ENCODE results near the gene FNDC8. TPM values are rescaled to one million over a fixed set of nuclear protein-coding genes. Genes with fewer than 3 reads are reported as not detected.
"Not testable (repeated sequence)": the region's sequence is repeated elsewhere in the genome, so short reads cannot be mapped to it uniquely, and the experiment has no call there.

FNDC8 gene
- total and polyA plus RNA-seq, 2 donors from 2014 or later, result not detected

GRCh38 chr17:35148144-35148543 is 26.7 kb downstream of the FNDC8 start:
- FAIRE-seq (no peak), DNase-seq (no peak)
- Histone ChIP-seq H3K27ac (ENCODE audit: low read depth in 2 of 2, low read length in 2 of 2) (no peak overlapping the region), H3K4me1 (ENCODE audit: control insufficient read depth in 2 of 3, insufficient read depth in 2 of 3, low read depth in 1 of 3, low read length in 3 of 3) (no peaks in the 10 kb centered on the region), H3K36me3 (ENCODE audit: control insufficient read depth in 2 of 3, insufficient read depth in 3 of 3, low read length in 3 of 3) (no peaks in the 10 kb centered on the region), H3K9me3 (ENCODE audit: control insufficient read depth in 2 of 3, insufficient read depth in 1 of 3, low read length in 3 of 3) (no peaks in the 10 kb centered on the region), H3K9ac (ENCODE audit: low read length in 3 of 3) (no peak overlapping the region), H3K4me3 (ENCODE audit: low read length in 3 of 3) (no peak overlapping the region), H3K27me3 (ENCODE audit: control insufficient read depth, insufficient read depth, low read length) (no peaks in the 10 kb centered on the region)
- intact Hi-C loops (cut with DNase I), result no loop called here
- TF ChIP-seq CTCF (IDR thresholded peaks at IDR 0.05; ENCODE audit: borderline replicate concordance, extremely low read depth, insufficient read depth), result no peak

- no peak overlapping the region for H3K4me3 ChIP-seq (ENCODE audit: low read length in 3 of 3)
- H3K9me3 ChIP-seq (ENCODE audit: control insufficient read depth in 2 of 3, insufficient read depth in 1 of 3, low read length in 3 of 3), result no peaks in the 10 kb centered on the region
- no peaks in the 10 kb centered on the region for H3K27me3 ChIP-seq (ENCODE audit: control insufficient read depth, insufficient read depth, low read length)
- TF ChIP-seq CTCF (IDR thresholded peaks at IDR 0.05; ENCODE audit: borderline replicate concordance, extremely low read depth, insufficient read depth), result no peak
- no peak overlapping the region for H3K9ac ChIP-seq (ENCODE audit: low read length in 3 of 3)
- DNase-seq (no peak), FAIRE-seq (no peak)
- H3K36me3 ChIP-seq (ENCODE audit: control insufficient read depth in 2 of 3, insufficient read depth in 3 of 3, low read length in 3 of 3), result no peaks in the 10 kb centered on the region
- H3K27ac ChIP-seq (ENCODE audit: low read depth in 2 of 2, low read length in 2 of 2), result no peak overlapping the region
- H3K4me1 ChIP-seq (ENCODE audit: control insufficient read depth in 2 of 3, insufficient read depth in 2 of 3, low read depth in 1 of 3, low read length in 3 of 3), result no peaks in the 10 kb centered on the region
- intact Hi-C loops (cut with DNase I), result no loop called here
Measured at GRCh38 chr17:35149941-35150340, 28.5 kb downstream of the FNDC8 start.

- intact Hi-C loops (cut with DNase I); H3K4me1 ChIP-seq (ENCODE audit: control insufficient read depth in 2 of 3, insufficient read depth in 2 of 3, low read depth in 1 of 3, low read length in 3 of 3); H3K36me3 ChIP-seq (ENCODE audit: control insufficient read depth in 2 of 3, insufficient read depth in 3 of 3, low read length in 3 of 3); H3K27me3 ChIP-seq (ENCODE audit: control insufficient read depth, insufficient read depth, low read length); H3K9me3 ChIP-seq (ENCODE audit: control insufficient read depth in 2 of 3, insufficient read depth in 1 of 3, low read length in 3 of 3); DNase-seq; FAIRE-seq; H3K4me3 ChIP-seq (ENCODE audit: low read length in 3 of 3); H3K27ac ChIP-seq (ENCODE audit: low read depth in 2 of 2, low read length in 2 of 2); H3K9ac ChIP-seq (ENCODE audit: low read length in 3 of 3): not testable (repeated sequence)
Measured at GRCh38 chr17:35151080-35151479, 29.7 kb downstream of the FNDC8 start.

- H3K27me3 ChIP-seq (ENCODE audit: control insufficient read depth, insufficient read depth, low read length), result no peaks in the 10 kb centered on the region
- intact Hi-C loops (cut with DNase I), result no loop called here
- H3K4me3 ChIP-seq (ENCODE audit: low read length in 3 of 3), result no peak overlapping the region
- H3K4me1 ChIP-seq (ENCODE audit: control insufficient read depth in 2 of 3, insufficient read depth in 2 of 3, low read depth in 1 of 3, low read length in 3 of 3), result no peaks in the 10 kb centered on the region
- H3K36me3 ChIP-seq (ENCODE audit: control insufficient read depth in 2 of 3, insufficient read depth in 3 of 3, low read length in 3 of 3), result no peaks in the 10 kb centered on the region
- no peak overlapping the region for H3K27ac ChIP-seq (ENCODE audit: low read depth in 2 of 2, low read length in 2 of 2)
- no peak for DNase-seq
- no peaks in the 10 kb centered on the region for H3K9me3 ChIP-seq (ENCODE audit: control insufficient read depth in 2 of 3, insufficient read depth in 1 of 3, low read length in 3 of 3)
- H3K9ac ChIP-seq (ENCODE audit: low read length in 3 of 3), result no peak overlapping the region
- FAIRE-seq, result no peak
- no peak for TF ChIP-seq CTCF (IDR thresholded peaks at IDR 0.05; ENCODE audit: borderline replicate concordance, extremely low read depth, insufficient read depth)
Measured at GRCh38 chr17:35152421-35153140, 31.2 kb downstream of the FNDC8 start.

Measured in kidney (tissue), 14 donors.